K562 (cell line): ENCODE data around the gene GFI1. TPM values are rescaled to one million over a fixed set of nuclear protein-coding genes. Genes with fewer than 3 reads are reported as not detected.

Experiments used
- ASH1L ChIP-seq: fragments of 450-650 bp; IDR thresholded peaks from 2 replicates; pipeline ENCODE4 v1.6.1; 2018; ENCODE audit warnings: borderline replicate concordance, mild to moderate bottlenecking, low read depth; ENCODE audit not compliant: partially characterized antibody
- BCOR ChIP-seq: fragments of 450-650 bp; IDR thresholded peaks from 2 replicates; pipeline ENCODE4 v1.6.1; 2016
- BDP1 ChIP-seq: IDR thresholded peaks from 3 replicates; pipeline ENCODE4 v1.6.1; 2011; ENCODE audit not compliant: insufficient read length, insufficient read depth
- DIDO1 ChIP-seq: fragments of 450-650 bp; IDR thresholded peaks from 2 replicates; pipeline ENCODE4 v1.6.1; 2016; ENCODE audit warnings: low read depth, missing biosample characterization, missing genetic modification characterization
- E2F4 ChIP-seq: sonication (generic); formaldehyde crosslinking; IDR thresholded peaks from 2 replicates; pipeline ENCODE4 v1.8.0; 2022; ENCODE audit warnings: mild to moderate bottlenecking, low read depth, missing genetic modification reagents
- ELK1 ChIP-seq: sonication (generic); formaldehyde crosslinking; IDR thresholded peaks from 2 replicates; pipeline ENCODE4 v1.8.1; 2022; ENCODE audit warnings: missing genetic modification reagents
- FOXJ2 ChIP-seq: fragments of 200-800 bp; sonication (Bioruptor generic); IDR thresholded peaks from 2 replicates; pipeline ENCODE4 v1.6.1; 2016; ENCODE audit warnings: missing genetic modification characterization, missing compliant biosample characterization
- FUS ChIP-seq: fragments of 200-400 bp; formaldehyde crosslinking; optimal IDR thresholded peaks from 2 replicates; pipeline ENCODE3; 2017; ENCODE audit warnings: low read depth, low read length
- HMG20A ChIP-seq: fragments of 450-650 bp; formaldehyde crosslinking; conservative IDR thresholded peaks from 2 replicates; pipeline ENCODE4 v1.4.0; 2020; ENCODE audit warnings: mild to moderate bottlenecking, mixed read lengths
- HMGN3 ChIP-seq: IDR thresholded peaks from 2 replicates; pipeline ENCODE4 v1.6.1; 2011; ENCODE audit warnings: borderline replicate concordance, low read depth, mild to moderate bottlenecking, mixed read lengths, low read length; ENCODE audit not compliant: insufficient read length; ENCODE audit errors: extremely low read depth
- NFIC ChIP-seq: fragments of 450-650 bp; IDR thresholded peaks from 2 replicates; pipeline ENCODE4 v1.6.1; 2017; ENCODE audit warnings: mild to moderate bottlenecking, inconsistent platforms
- RHOXF2B ChIP-seq: fragments of 250-450 bp; sonication (Bioruptor Pico); conservative IDR thresholded peaks from 2 replicates; pipeline ENCODE4 v1.5.1; 2021
- TCF15 ChIP-seq: fragments of 250-450 bp; sonication (Bioruptor Pico); IDR thresholded peaks from 2 replicates; pipeline ENCODE4 v1.8.0; 2022; ENCODE audit warnings: moderate library complexity, mild to moderate bottlenecking, inconsistent platforms
- TCFL5 ChIP-seq: fragments of 250-450 bp; sonication (Bioruptor Pico); conservative IDR thresholded peaks from 2 replicates; pipeline ENCODE4 v1.6.1; 2021; ENCODE audit warnings: mild to moderate bottlenecking, moderate library complexity, matching md5 sums
- ZNF175 ChIP-seq: fragments of 200-800 bp; sonication (Bioruptor generic); IDR thresholded peaks from 2 replicates; pipeline ENCODE4 v1.6.1; 2016; ENCODE audit warnings: low read depth, mild to moderate bottlenecking, missing genetic modification characterization, missing compliant biosample characterization
- ZNF253 ChIP-seq: fragments of 250-450 bp; sonication (Bioruptor Pico); conservative IDR thresholded peaks from 2 replicates; pipeline ENCODE4 v1.6.1; 2021; ENCODE audit warnings: mild to moderate bottlenecking
- ZNF695 ChIP-seq: fragments of 450-650 bp; formaldehyde crosslinking; IDR thresholded peaks from 2 replicates; pipeline ENCODE4 v1.4.0; 2020; ENCODE audit warnings: mild to moderate bottlenecking, moderate library complexity
- ZNF77 ChIP-seq: fragments of 250-450 bp; sonication (Bioruptor Pico); IDR thresholded peaks from 2 replicates; pipeline ENCODE4 v1.5.0; 2020
- polyA plus RNA-seq, 8 experiments: library from polyadenylated mRNA; depleted of rRNA in 4 of 8; stranded (reverse) in 5 of 8; unstranded in 3 of 8; fragments of >200 nt; fragmentation: Nextera tagmentation in 2 of 8; fragmentation: Illumina TruSeq in 1 of 8; extraction: Ambion mirVana in 2 of 8; extraction: Trizol in 1 of 8; gene quantifications; 2 replicates each; pipeline versions ENCODE4 v1.2.1 to v1.2.3, GENCODE V29; 2011 to 2014; ENCODE audit warnings: inconsistent platforms in 1 of 8, missing spikeins in 1 of 8
- total RNA-seq, 7 experiments: library from RNA; depleted of rRNA in 6 of 7; stranded (reverse); fragments of >200 nt in 6 of 7; fragmentation: Illumina TruSeq in 2 of 7; extraction: Trizol in 2 of 7; gene quantifications; 2 replicates each; pipeline versions ENCODE4 v1.2.1 to v1.2.3, GENCODE V29; 2011 to 2021; ENCODE audit warnings: low replicate concordance in 1 of 7
- TF ChIP-seq, protein P1 (sequence below): sonication (generic); formaldehyde crosslinking; IDR thresholded peaks from 2 replicates; pipeline ENCODE4 v1.5.0; 2020; ENCODE audit warnings: missing genetic modification reagents
- TF ChIP-seq, protein P2 (sequence below): fragments of 200-800 bp; sonication (Bioruptor generic); IDR thresholded peaks from 2 replicates; pipeline ENCODE4 v1.6.1; 2017; ENCODE audit warnings: missing genetic modification characterization, missing compliant biosample characterization
- TF ChIP-seq, protein P3 (sequence below), 2 experiments: fragments of 450-650 bp; conservative IDR thresholded peaks; 2 replicates each; pipeline ENCODE4 v1.6.1; 2017; ENCODE audit warnings: mild to moderate bottlenecking in 2 of 2, moderate library complexity in 2 of 2

GFI1 gene
- total and polyA plus RNA-seq, 9 of the 15 experiments (the other 6 are each of a cell fraction or from before 2014, with no cell fraction given), result 0.07 to 0.93 (median 0.46) TPM

GRCh38 chr1:92485381-92486250 is 1.1 kb downstream of the GFI1 start (continued):
- TF ChIP-seq DIDO1 (tag), result no peak
- no peak for TF ChIP-seq BDP1
- TF ChIP-seq TCFL5 (CRISPR knock-in tag), result no peak
- no peak for TF ChIP-seq ZNF695 (CRISPR knock-in tag)
- TF ChIP-seq ELK1 (CRISPR knock-in tag), result no peak
- no peak for TF ChIP-seq HMG20A
- TF ChIP-seq, protein P1, sequence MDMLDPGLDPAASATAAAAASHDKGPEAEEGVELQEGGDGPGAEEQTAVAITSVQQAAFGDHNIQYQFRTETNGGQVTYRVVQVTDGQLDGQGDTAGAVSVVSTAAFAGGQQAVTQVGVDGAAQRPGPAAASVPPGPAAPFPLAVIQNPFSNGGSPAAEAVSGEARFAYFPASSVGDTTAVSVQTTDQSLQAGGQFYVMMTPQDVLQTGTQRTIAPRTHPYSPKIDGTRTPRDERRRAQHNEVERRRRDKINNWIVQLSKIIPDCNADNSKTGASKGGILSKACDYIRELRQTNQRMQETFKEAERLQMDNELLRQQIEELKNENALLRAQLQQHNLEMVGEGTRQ (CRISPR knock-in tag), result no peak
- TF ChIP-seq ZNF175 (CRISPR knock-in tag), result no peak
- no peak for TF ChIP-seq ASH1L
- no peak for TF ChIP-seq NFIC
- no peak for TF ChIP-seq FOXJ2 (tag)
- no peak for TF ChIP-seq FUS
- TF ChIP-seq ZNF77, result no peak
- TF ChIP-seq RHOXF2B (CRISPR knock-in tag), result no peak
- no peak for TF ChIP-seq ZNF253 (CRISPR knock-in tag)
- TF ChIP-seq BCOR, result no peak
- no peak for TF ChIP-seq TCF15 (CRISPR knock-in tag)
- no peak for TF ChIP-seq HMGN3
- TF ChIP-seq E2F4 (CRISPR knock-in tag), result 0 out of 2 replicates have a peak, but pooled peaks have one; percentile 31
- TF ChIP-seq, protein P2, sequence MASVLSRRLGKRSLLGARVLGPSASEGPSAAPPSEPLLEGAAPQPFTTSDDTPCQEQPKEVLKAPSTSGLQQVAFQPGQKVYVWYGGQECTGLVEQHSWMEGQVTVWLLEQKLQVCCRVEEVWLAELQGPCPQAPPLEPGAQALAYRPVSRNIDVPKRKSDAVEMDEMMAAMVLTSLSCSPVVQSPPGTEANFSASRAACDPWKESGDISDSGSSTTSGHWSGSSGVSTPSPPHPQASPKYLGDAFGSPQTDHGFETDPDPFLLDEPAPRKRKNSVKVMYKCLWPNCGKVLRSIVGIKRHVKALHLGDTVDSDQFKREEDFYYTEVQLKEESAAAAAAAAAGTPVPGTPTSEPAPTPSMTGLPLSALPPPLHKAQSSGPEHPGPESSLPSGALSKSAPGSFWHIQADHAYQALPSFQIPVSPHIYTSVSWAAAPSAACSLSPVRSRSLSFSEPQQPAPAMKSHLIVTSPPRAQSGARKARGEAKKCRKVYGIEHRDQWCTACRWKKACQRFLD (CRISPR knock-in tag), result no peak
- TF ChIP-seq, protein P3, sequence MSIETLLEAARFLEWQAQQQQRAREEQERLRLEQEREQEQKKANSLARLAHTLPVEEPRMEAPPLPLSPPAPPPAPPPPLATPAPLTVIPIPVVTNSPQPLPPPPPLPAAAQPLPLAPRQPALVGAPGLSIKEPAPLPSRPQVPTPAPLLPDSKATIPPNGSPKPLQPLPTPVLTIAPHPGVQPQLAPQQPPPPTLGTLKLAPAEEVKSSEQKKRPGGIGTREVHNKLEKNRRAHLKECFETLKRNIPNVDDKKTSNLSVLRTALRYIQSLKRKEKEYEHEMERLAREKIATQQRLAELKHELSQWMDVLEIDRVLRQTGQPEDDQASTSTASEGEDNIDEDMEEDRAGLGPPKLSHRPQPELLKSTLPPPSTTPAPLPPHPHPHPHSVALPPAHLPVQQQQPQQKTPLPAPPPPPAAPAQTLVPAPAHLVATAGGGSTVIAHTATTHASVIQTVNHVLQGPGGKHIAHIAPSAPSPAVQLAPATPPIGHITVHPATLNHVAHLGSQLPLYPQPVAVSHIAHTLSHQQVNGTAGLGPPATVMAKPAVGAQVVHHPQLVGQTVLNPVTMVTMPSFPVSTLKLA (conservative IDR thresholded peaks at IDR 0.05), result no peak
